ENCODE results near the gene CDK13. TPM values are rescaled to one million over a fixed set of nuclear protein-coding genes. Genes with fewer than 3 reads are reported as not detected.
A peak's percentile ranks its signal among the peaks of the same experiment; 100 is the strongest.

The CDK13 gene
- total RNA-seq, 1 donor from 2014 or later, result 58.8 TPM

- H3K9me3 Mint-ChIP-seq (ENCODE audit: low read depth), result no peaks in the 10 kb centered on the region
- H3K4me3 Mint-ChIP-seq (ENCODE audit: unreplicated experiment), result no peak overlapping the region
- no peaks in the 10 kb centered on the region for H3K4me1 Mint-ChIP-seq (ENCODE audit: low read depth)
- no peaks in the 10 kb centered on the region for H3K36me3 Mint-ChIP-seq (ENCODE audit: low read depth)
- no peak for DNase-seq (ENCODE audit: low spot score)
- no peak overlapping the region for H3K27ac Mint-ChIP-seq (ENCODE audit: unreplicated experiment)
- peaks cover 26% of the 10 kb centered on the region for H3K27me3 Mint-ChIP-seq (ENCODE audit: low read depth)
- no peak for TF ChIP-seq CTCF (IDR thresholded peaks at IDR 0.05)
Measured at GRCh38 chr7:39922580-39922979, 27.5 kb upstream of the CDK13 start.

- H3K36me3 Mint-ChIP-seq (ENCODE audit: low read depth), result no peaks in the 10 kb centered on the region
- TF ChIP-seq CTCF (IDR thresholded peaks at IDR 0.05), result no peak
- no peak overlapping the region for H3K4me3 Mint-ChIP-seq (ENCODE audit: unreplicated experiment)
- no peaks in the 10 kb centered on the region for H3K9me3 Mint-ChIP-seq (ENCODE audit: low read depth)
- peaks cover 23% of the 10 kb centered on the region for H3K27me3 Mint-ChIP-seq (ENCODE audit: low read depth)
- H3K4me1 Mint-ChIP-seq (ENCODE audit: low read depth), result no peaks in the 10 kb centered on the region
- H3K27ac Mint-ChIP-seq (ENCODE audit: unreplicated experiment), result no peak overlapping the region
- no peak for DNase-seq (ENCODE audit: low spot score)
Measured at GRCh38 chr7:39923091-39923490, 27.0 kb upstream of the CDK13 start.

GRCh38 chr7:39924122-39924521 is 25.9 kb upstream of the CDK13 start:
- no peaks in the 10 kb centered on the region for H3K4me1 Mint-ChIP-seq (ENCODE audit: low read depth)
- H3K4me3 Mint-ChIP-seq (ENCODE audit: unreplicated experiment), result no peak overlapping the region
- TF ChIP-seq CTCF (IDR thresholded peaks at IDR 0.05), result peak; percentile 16
- no peaks in the 10 kb centered on the region for H3K36me3 Mint-ChIP-seq (ENCODE audit: low read depth)
- H3K9me3 Mint-ChIP-seq (ENCODE audit: low read depth), result no peaks in the 10 kb centered on the region
- DNase-seq (ENCODE audit: low spot score), result no peak
- peaks cover 20% of the 10 kb centered on the region for H3K27me3 Mint-ChIP-seq (ENCODE audit: low read depth)
- H3K27ac Mint-ChIP-seq (ENCODE audit: unreplicated experiment), result no peak overlapping the region

- H3K4me1 Mint-ChIP-seq (ENCODE audit: low read depth), result no peaks in the 10 kb centered on the region
- H3K36me3 Mint-ChIP-seq (ENCODE audit: low read depth), result no peaks in the 10 kb centered on the region
- no peak overlapping the region for H3K4me3 Mint-ChIP-seq (ENCODE audit: unreplicated experiment)
- H3K9me3 Mint-ChIP-seq (ENCODE audit: low read depth), result no peaks in the 10 kb centered on the region
- no peak overlapping the region for H3K27ac Mint-ChIP-seq (ENCODE audit: unreplicated experiment)
- H3K27me3 Mint-ChIP-seq (ENCODE audit: low read depth), result peaks cover 18% of the 10 kb centered on the region
- TF ChIP-seq CTCF (IDR thresholded peaks at IDR 0.05), result no peak
- DNase-seq (ENCODE audit: low spot score), result no peak
Measured at GRCh38 chr7:39926111-39926510, 23.9 kb upstream of the CDK13 start.

- Mint-ChIP-seq H3K27ac (ENCODE audit: unreplicated experiment) (no peak overlapping the region), H3K4me3 (ENCODE audit: unreplicated experiment) (no peak overlapping the region), H3K36me3 (ENCODE audit: low read depth) (no peaks in the 10 kb centered on the region), H3K4me1 (ENCODE audit: low read depth) (no peaks in the 10 kb centered on the region), H3K27me3 (ENCODE audit: low read depth) (peaks cover 16% of the 10 kb centered on the region), H3K9me3 (ENCODE audit: low read depth) (no peaks in the 10 kb centered on the region)
- TF ChIP-seq CTCF (IDR thresholded peaks at IDR 0.05), result no peak
- no peak for DNase-seq (ENCODE audit: low spot score)
Measured at GRCh38 chr7:39927018-39927417, 23.0 kb upstream of the CDK13 start.
